ENCODE measurements around the gene LCP2. TPM values are rescaled to one million over a fixed set of nuclear protein-coding genes. Genes with fewer than 3 reads are reported as not detected.

The LCP2 gene
- polyA plus RNA-seq, 2 donors, result 2.4 to 2.6 TPM

- WGBS, 2 donors, result 69 to 76% methylated on average over 15 of the region's 15 CpGs
- Histone ChIP-seq H3K27ac (ENCODE audit: low read depth in 2 of 2, low read length in 1 of 2) (no peak overlapping the region), H3K27me3 (ENCODE audit: control insufficient read depth in 1 of 2, insufficient read depth in 2 of 2, low read length in 2 of 2) (no peaks in the 10 kb centered on the region), H3K4me1 (ENCODE audit: control insufficient read depth in 2 of 2, insufficient read depth in 2 of 2, low read length in 1 of 2) (no peaks in the 10 kb centered on the region), H3K36me3 (ENCODE audit: control insufficient read depth in 2 of 2, insufficient read depth in 2 of 2, low read length in 1 of 2) (peaks cover 0 to 5% of the 10 kb centered on the region in 2 donors), H3K4me3 (ENCODE audit: low read depth in 1 of 2, low read length in 2 of 2) (no peak overlapping the region), H3K9me3 (ENCODE audit: control insufficient read depth in 2 of 2, insufficient read depth in 1 of 2, low read depth in 1 of 2, low read length in 1 of 2) (no peaks in the 10 kb centered on the region)
These were observed 35.2 kb downstream of the LCP2 start for GRCh38 chr5:170262061-170263045.

GRCh38 chr5:170261528-170262043, 36.0 kb downstream of the LCP2 start:
- H3K4me1 ChIP-seq (ENCODE audit: control insufficient read depth in 2 of 2, insufficient read depth in 2 of 2, low read length in 1 of 2), result no peaks in the 10 kb centered on the region
- H3K36me3 ChIP-seq (ENCODE audit: control insufficient read depth in 2 of 2, insufficient read depth in 2 of 2, low read length in 1 of 2), result peaks cover 0 to 5% of the 10 kb centered on the region in 2 donors
- H3K4me3 ChIP-seq (ENCODE audit: low read depth in 1 of 2, low read length in 2 of 2), result no peak overlapping the region
- H3K27me3 ChIP-seq (ENCODE audit: control insufficient read depth in 1 of 2, insufficient read depth in 2 of 2, low read length in 2 of 2), result no peaks in the 10 kb centered on the region
- H3K9me3 ChIP-seq (ENCODE audit: control insufficient read depth in 2 of 2, insufficient read depth in 1 of 2, low read depth in 1 of 2, low read length in 1 of 2), result no peaks in the 10 kb centered on the region
- no peak overlapping the region for H3K27ac ChIP-seq (ENCODE audit: low read depth in 2 of 2, low read length in 1 of 2)
- 87 to 91% methylated on average over 3 of the region's 3 CpGs for WGBS, 2 donors

GRCh38 chr5:170257370-170257769, 40.2 kb downstream of the LCP2 start:
- WGBS, 2 donors, result 94 to 95% methylated on average over 4 of the region's 4 CpGs
- no peak overlapping the region for H3K4me3 ChIP-seq (ENCODE audit: low read depth in 1 of 2, low read length in 2 of 2)
- no peaks in the 10 kb centered on the region for H3K4me1 ChIP-seq (ENCODE audit: control insufficient read depth in 2 of 2, insufficient read depth in 2 of 2, low read length in 1 of 2)
- H3K27me3 ChIP-seq (ENCODE audit: control insufficient read depth in 1 of 2, insufficient read depth in 2 of 2, low read length in 2 of 2), result no peaks in the 10 kb centered on the region
- no peak overlapping the region for H3K27ac ChIP-seq (ENCODE audit: low read depth in 2 of 2, low read length in 1 of 2)
- peaks cover 0 to 5% of the 10 kb centered on the region in 2 donors for H3K36me3 ChIP-seq (ENCODE audit: control insufficient read depth in 2 of 2, insufficient read depth in 2 of 2, low read length in 1 of 2)
- no peaks in the 10 kb centered on the region for H3K9me3 ChIP-seq (ENCODE audit: control insufficient read depth in 2 of 2, insufficient read depth in 1 of 2, low read depth in 1 of 2, low read length in 1 of 2)

GRCh38 chr5:170256571-170256970, 41.0 kb downstream of the LCP2 start:
- H3K27me3 ChIP-seq (ENCODE audit: control insufficient read depth in 1 of 2, insufficient read depth in 2 of 2, low read length in 2 of 2), result no peaks in the 10 kb centered on the region
- H3K36me3 ChIP-seq (ENCODE audit: control insufficient read depth in 2 of 2, insufficient read depth in 2 of 2, low read length in 1 of 2), result peaks cover 0 to 5% of the 10 kb centered on the region in 2 donors
- H3K4me1 ChIP-seq (ENCODE audit: control insufficient read depth in 2 of 2, insufficient read depth in 2 of 2, low read length in 1 of 2), result no peaks in the 10 kb centered on the region
- H3K27ac ChIP-seq (ENCODE audit: low read depth in 2 of 2, low read length in 1 of 2), result no peak overlapping the region
- H3K9me3 ChIP-seq (ENCODE audit: control insufficient read depth in 2 of 2, insufficient read depth in 1 of 2, low read depth in 1 of 2, low read length in 1 of 2), result no peaks in the 10 kb centered on the region
- H3K4me3 ChIP-seq (ENCODE audit: low read depth in 1 of 2, low read length in 2 of 2), result no peak overlapping the region
- WGBS, 2 donors, result 95 to 100% methylated on average over 1 of the region's 1 CpG

- no peaks in the 10 kb centered on the region for H3K27me3 ChIP-seq (ENCODE audit: control insufficient read depth in 1 of 2, insufficient read depth in 2 of 2, low read length in 2 of 2)
- H3K9me3 ChIP-seq (ENCODE audit: control insufficient read depth in 2 of 2, insufficient read depth in 1 of 2, low read depth in 1 of 2, low read length in 1 of 2), result no peaks in the 10 kb centered on the region
- WGBS, 2 donors, result 42 to 47% methylated on average over 8 of the region's 8 CpGs
- no peak overlapping the region for H3K27ac ChIP-seq (ENCODE audit: low read depth in 2 of 2, low read length in 1 of 2)
- no peaks in the 10 kb centered on the region for H3K36me3 ChIP-seq (ENCODE audit: control insufficient read depth in 2 of 2, insufficient read depth in 2 of 2, low read length in 1 of 2)
- H3K4me3 ChIP-seq (ENCODE audit: low read depth in 1 of 2, low read length in 2 of 2), result no peak overlapping the region
- no peaks in the 10 kb centered on the region for H3K4me1 ChIP-seq (ENCODE audit: control insufficient read depth in 2 of 2, insufficient read depth in 2 of 2, low read length in 1 of 2)
These were observed 43.5 kb downstream of the LCP2 start for GRCh38 chr5:170254056-170254455.

- no peaks in the 10 kb centered on the region for H3K36me3 ChIP-seq (ENCODE audit: control insufficient read depth in 2 of 2, insufficient read depth in 2 of 2, low read length in 1 of 2)
- no peaks in the 10 kb centered on the region for H3K27me3 ChIP-seq (ENCODE audit: control insufficient read depth in 1 of 2, insufficient read depth in 2 of 2, low read length in 2 of 2)
- H3K27ac ChIP-seq (ENCODE audit: low read depth in 2 of 2, low read length in 1 of 2), result no peak overlapping the region
- H3K4me3 ChIP-seq (ENCODE audit: low read depth in 1 of 2, low read length in 2 of 2), result no peak overlapping the region
- H3K4me1 ChIP-seq (ENCODE audit: control insufficient read depth in 2 of 2, insufficient read depth in 2 of 2, low read length in 1 of 2), result no peaks in the 10 kb centered on the region
- WGBS, 2 donors, result 69 to 71% methylated on average over 9 of the region's 9 CpGs
- no peaks in the 10 kb centered on the region for H3K9me3 ChIP-seq (ENCODE audit: control insufficient read depth in 2 of 2, insufficient read depth in 1 of 2, low read depth in 1 of 2, low read length in 1 of 2)
These were observed 44.7 kb downstream of the LCP2 start for GRCh38 chr5:170252720-170253350.

- Histone ChIP-seq H3K9me3 (ENCODE audit: control insufficient read depth in 2 of 2, insufficient read depth in 1 of 2, low read depth in 1 of 2, low read length in 1 of 2) (no peaks in the 10 kb centered on the region), H3K36me3 (ENCODE audit: control insufficient read depth in 2 of 2, insufficient read depth in 2 of 2, low read length in 1 of 2) (no peaks in the 10 kb centered on the region), H3K4me3 (ENCODE audit: low read depth in 1 of 2, low read length in 2 of 2) (no peak overlapping the region), H3K4me1 (ENCODE audit: control insufficient read depth in 2 of 2, insufficient read depth in 2 of 2, low read length in 1 of 2) (no peaks in the 10 kb centered on the region), H3K27me3 (ENCODE audit: control insufficient read depth in 1 of 2, insufficient read depth in 2 of 2, low read length in 2 of 2) (no peaks in the 10 kb centered on the region), H3K27ac (ENCODE audit: low read depth in 2 of 2, low read length in 1 of 2) (no peak overlapping the region)
- 66 to 71% methylated on average over 3 of the region's 3 CpGs for WGBS, 2 donors
These were observed 45.5 kb downstream of the LCP2 start for GRCh38 chr5:170252109-170252508.

- Histone ChIP-seq H3K36me3 (ENCODE audit: control insufficient read depth in 2 of 2, insufficient read depth in 2 of 2, low read length in 1 of 2) (no peaks in the 10 kb centered on the region), H3K27ac (ENCODE audit: low read depth in 2 of 2, low read length in 1 of 2) (no peak overlapping the region), H3K4me3 (ENCODE audit: low read depth in 1 of 2, low read length in 2 of 2) (no peak overlapping the region), H3K9me3 (ENCODE audit: control insufficient read depth in 2 of 2, insufficient read depth in 1 of 2, low read depth in 1 of 2, low read length in 1 of 2) (no peaks in the 10 kb centered on the region), H3K27me3 (ENCODE audit: control insufficient read depth in 1 of 2, insufficient read depth in 2 of 2, low read length in 2 of 2) (no peaks in the 10 kb centered on the region), H3K4me1 (ENCODE audit: control insufficient read depth in 2 of 2, insufficient read depth in 2 of 2, low read length in 1 of 2) (no peaks in the 10 kb centered on the region)
- 48 to 75% methylated on average over 2 of the region's 2 CpGs for WGBS, 2 donors
These were observed 46.1 kb downstream of the LCP2 start for GRCh38 chr5:170251462-170251861.

GRCh38 chr5:170250810-170251317, 46.7 kb downstream of the LCP2 start:
- Histone ChIP-seq H3K27ac (ENCODE audit: low read depth in 2 of 2, low read length in 1 of 2) (no peak overlapping the region), H3K27me3 (ENCODE audit: control insufficient read depth in 1 of 2, insufficient read depth in 2 of 2, low read length in 2 of 2) (no peaks in the 10 kb centered on the region), H3K9me3 (ENCODE audit: control insufficient read depth in 2 of 2, insufficient read depth in 1 of 2, low read depth in 1 of 2, low read length in 1 of 2) (no peaks in the 10 kb centered on the region), H3K4me3 (ENCODE audit: low read depth in 1 of 2, low read length in 2 of 2) (no peak overlapping the region), H3K36me3 (ENCODE audit: control insufficient read depth in 2 of 2, insufficient read depth in 2 of 2, low read length in 1 of 2) (no peaks in the 10 kb centered on the region), H3K4me1 (ENCODE audit: control insufficient read depth in 2 of 2, insufficient read depth in 2 of 2, low read length in 1 of 2) (no peaks in the 10 kb centered on the region)
- 42 to 60% methylated on average over 3 of the region's 3 CpGs for WGBS, 2 donors
